Nasal cavity respiratory epithelium epithelial cell of viscerocranial mucosa (primary cell): ENCODE measurements around the gene COL20A1. TPM values are rescaled to one million over a fixed set of nuclear protein-coding genes. Genes with fewer than 3 reads are reported as not detected.

Source experiments
- total RNA-seq: library from RNA; depleted of rRNA; stranded (reverse); fragments of >200 nt; gene quantifications from 2 replicates; pipeline ENCODE4 v1.2.3, GENCODE V29; 2014

Gene COL20A1
- under 0.01 and 0.07 TPM in 2 replicates for total RNA-seq

GRCh38 chr20:63292904-63293303 lies at the start of gene COL20A1:
Gene COL20A1, plus strand, starts transcription at chr20:63293186. Its CDS starts 1,922 bp downstream, at chr20:63295108.

GRCh38 chr20:63254232-63254605 lies 38.8 kb upstream of the COL20A1 start, which contains the start of gene NKAIN4:
Gene NKAIN4, minus strand, starts transcription at chr20:63254463. Its CDS starts 13 bp downstream, at chr20:63254450.

GRCh38 chr20:63272105-63273058 lies 20.6 kb upstream of the COL20A1 start, which contains the start of gene ARFGAP1:
Gene ARFGAP1, plus strand, starts transcription at chr20:63272813. Its CDS starts 2,768 bp downstream, at chr20:63275581.

GRCh38 chr20:63360850-63361518 lies 68.0 kb downstream of the COL20A1 start, which contains the start of gene CHRNA4:
Gene CHRNA4, minus strand, starts transcription at chr20:63361349. Its CDS starts 184 bp downstream, at chr20:63361165.

Other genes starting within 250 kb of the COL20A1 start
- 28.4 and 47.5 TPM in 2 replicates for gene YTHDF1, start 77.1 kb upstream of the COL20A1 start, total RNA-seq
- gene BIRC7, start 57.3 kb upstream of the COL20A1 start, total RNA-seq, result not detected in 2 replicates
- gene NKAIN4, start 38.7 kb upstream of the COL20A1 start, total RNA-seq, result 2.7 TPM in 1 of 2 replicates, not detected in the other
- gene ARFGAP1, start 20.4 kb upstream of the COL20A1 start, total RNA-seq, result 45.1 and 49.0 TPM in 2 replicates
- gene CHRNA4, start 68.2 kb downstream of the COL20A1 start, total RNA-seq, result not detected in 2 replicates
- gene KCNQ2, start 179.5 kb downstream of the COL20A1 start, total RNA-seq, result under 0.01 TPM in 1 of 2 replicates, not detected in the other
- 1.0 and 1.4 TPM in 2 replicates for gene EEF1A2, start 205.9 kb downstream of the COL20A1 start, total RNA-seq
- gene PPDPF, start 227.6 kb downstream of the COL20A1 start, total RNA-seq, result 58.4 and 133 TPM in 2 replicates
- gene PTK6, start 244.2 kb downstream of the COL20A1 start, total RNA-seq, result 35.2 and 51.9 TPM in 2 replicates